HUES64 (cell line): Measurements from ENCODE around the gene CYBC1.
"Not testable (repeated sequence)": the region's sequence is repeated elsewhere in the genome, so short reads cannot be mapped to it uniquely, and the experiment has no call there.

Source experiments
- H3K27ac ChIP-seq: 2 replicates; pipeline ENCODE4 v1.7.0; 2013; ENCODE audit warnings: low read depth, low read length, inconsistent platforms
- H3K27me3 ChIP-seq: 2 replicates; pipeline ENCODE4 v1.6.1; 2013; ENCODE audit warnings: mild to moderate bottlenecking, low read length; ENCODE audit not compliant: insufficient read depth
- H3K36me3 ChIP-seq: 2 replicates; pipeline ENCODE4 v1.6.1; 2013; ENCODE audit warnings: mild to moderate bottlenecking, low read length; ENCODE audit not compliant: insufficient read depth
- H3K4me1 ChIP-seq: 2 replicates; pipeline ENCODE4 v1.6.1; 2013; ENCODE audit warnings: mild to moderate bottlenecking, low read length, moderate library complexity; ENCODE audit not compliant: insufficient read depth
- H3K4me3 ChIP-seq: 2 replicates; pipeline ENCODE4 v1.5.1; 2013; ENCODE audit warnings: mild to moderate bottlenecking, low read length, moderate library complexity
- H3K9ac ChIP-seq: 2 replicates; pipeline ENCODE4 v1.6.1; 2013; ENCODE audit warnings: mild to moderate bottlenecking, low read depth, low read length
- H3K9me3 ChIP-seq: 2 replicates; pipeline ENCODE4 v1.6.1; 2013; ENCODE audit warnings: low read depth, low read length; ENCODE audit not compliant: insufficient read depth
- WGBS: fragments of 150-250, 120-280 bp; methylation state at CpG from one replicate; pipeline ENCODE4 v1.1.7; 2013; ENCODE audit warnings: missing lambda C conversion rate; 5-methylcytosine and 5-hydroxymethylcytosine counted together

Gene CYBC1

GRCh38 chr17:82458179-82458884 lies 7.8 kb upstream of the CYBC1 start, which contains the start of gene NARF:
Gene NARF, plus strand, starts transcription at chr17:82458741. Its CDS starts 63 bp downstream, at chr17:82458804.
- under 1% methylated on average over 85 of the region's 85 CpGs for WGBS
- H3K9ac ChIP-seq = peak within 1 kb of the TSS; percentile 93
- peak within 1 kb of the TSS; percentile 99 for H3K27ac ChIP-seq
- peaks cover 5% of the 10 kb centered on the region; the same call in 1 of the 2 replicates for H3K4me1 ChIP-seq
- peaks cover 30% of the 10 kb centered on the region for H3K36me3 ChIP-seq
- no peaks in the 10 kb centered on the region for H3K27me3 ChIP-seq
- no peaks in the 10 kb centered on the region; the same call in 1 of the 2 replicates for H3K9me3 ChIP-seq
- peak within 1 kb of the TSS; percentile 78 for H3K4me3 ChIP-seq

- Histone ChIP-seq H3K9ac (peak overlapping the region; percentile 93), H3K27ac (peak overlapping the region; percentile 99), H3K4me3 (peak overlapping the region; percentile 78), H3K9me3 (no peaks in the 10 kb centered on the region; the same call in 1 of the 2 replicates), H3K27me3 (no peaks in the 10 kb centered on the region), H3K4me1 (peaks cover 5% of the 10 kb centered on the region; the same call in 1 of the 2 replicates), H3K36me3 (peaks cover 26% of the 10 kb centered on the region)
- WGBS = 6% methylated on average over 8 of the region's 8 CpGs
Observed at GRCh38 chr17:82457929-82458178, 7.3 kb upstream of the CYBC1 start.

GRCh38 chr17:82457073-82457928 lies 6.7 kb upstream of the CYBC1 start:
- Histone ChIP-seq H3K4me3 (peak overlapping the region; percentile 78), H3K4me1 (peaks cover 5% of the 10 kb centered on the region; the same call in 1 of the 2 replicates), H3K36me3 (peaks cover 20% of the 10 kb centered on the region), H3K27ac (peak overlapping the region; percentile 99; the same call in 1 of the 2 replicates), H3K27me3 (no peaks in the 10 kb centered on the region), H3K9ac (no peak overlapping the region), H3K9me3 (no peaks in the 10 kb centered on the region; the same call in 1 of the 2 replicates)
- WGBS = 71% methylated on average over 10 of the region's 10 CpGs

GRCh38 chr17:82453706-82454105 lies 3.2 kb upstream of the CYBC1 start:
- H3K4me3 ChIP-seq, H3K27ac ChIP-seq, H3K36me3 ChIP-seq, H3K9ac ChIP-seq, H3K27me3 ChIP-seq, H3K9me3 ChIP-seq: not testable (repeated sequence)
- H3K4me1 ChIP-seq = peaks cover 11% of the 10 kb centered on the region; the same call in 1 of the 2 replicates
- WGBS = 97% methylated on average over 21 of the region's 21 CpGs

- not testable (repeated sequence) for H3K27ac ChIP-seq, H3K9me3 ChIP-seq, H3K9ac ChIP-seq, H3K4me3 ChIP-seq, H3K36me3 ChIP-seq, H3K27me3 ChIP-seq
- H3K4me1 ChIP-seq = peaks cover 11% of the 10 kb centered on the region; the same call in 1 of the 2 replicates
- 88% methylated on average over 7 of the region's 7 CpGs for WGBS
Observed at GRCh38 chr17:82453151-82453550, 2.6 kb upstream of the CYBC1 start.

- Histone ChIP-seq H3K4me3 (no peak overlapping the region), H3K9ac (no peak overlapping the region), H3K27ac (no peak overlapping the region), H3K9me3 (peaks cover 4% of the 10 kb centered on the region; the same call in 1 of the 2 replicates), H3K27me3 (no peaks in the 10 kb centered on the region), H3K36me3 (no peaks in the 10 kb centered on the region; the same call in 1 of the 2 replicates), H3K4me1 (peaks cover 6% of the 10 kb centered on the region; the same call in 1 of the 2 replicates)
- 90% methylated on average over 3 of the region's 3 CpGs for WGBS
Observed at GRCh38 chr17:82452162-82452561, 1.6 kb upstream of the CYBC1 start.

- H3K9me3 ChIP-seq = peaks cover 4% of the 10 kb centered on the region; the same call in 1 of the 2 replicates
- peak overlapping the region; percentile 53; the same call in 1 of the 2 replicates for H3K27ac ChIP-seq
- no peaks in the 10 kb centered on the region for H3K27me3 ChIP-seq
- H3K4me3 ChIP-seq = peak overlapping the region; percentile 95
- WGBS = 81% methylated on average over 18 of the region's 18 CpGs
- peaks cover 8% of the 10 kb centered on the region; the same call in 1 of the 2 replicates for H3K36me3 ChIP-seq
- H3K4me1 ChIP-seq = peaks cover 6% of the 10 kb centered on the region; the same call in 1 of the 2 replicates
- peak overlapping the region; percentile 95 for H3K9ac ChIP-seq
Observed at GRCh38 chr17:82449883-82450356, 632 bp downstream of the CYBC1 start.

- 91% methylated on average over 30 of the region's 30 CpGs for WGBS
- no peak overlapping the region for H3K27ac ChIP-seq
- peak overlapping the region; percentile 95 for H3K4me3 ChIP-seq
Observed at GRCh38 chr17:82449131-82449882, 1.2 kb downstream of the CYBC1 start.

GRCh38 chr17:82447876-82448275 lies 2.7 kb downstream of the CYBC1 start:
- peaks cover 4% of the 10 kb centered on the region; the same call in 1 of the 2 replicates for H3K9me3 ChIP-seq
- H3K27ac ChIP-seq = no peak overlapping the region
- peaks cover 6% of the 10 kb centered on the region; the same call in 1 of the 2 replicates for H3K4me1 ChIP-seq
- H3K9ac ChIP-seq = no peak overlapping the region
- no peaks in the 10 kb centered on the region for H3K27me3 ChIP-seq
- peaks cover 27% of the 10 kb centered on the region; the same call in 1 of the 2 replicates for H3K36me3 ChIP-seq
- 96% methylated on average over 11 of the region's 11 CpGs for WGBS
- H3K4me3 ChIP-seq = no peak overlapping the region

More at GRCh38 chr17:82449131-82449882, 1.2 kb downstream of the CYBC1 start:
- Histone ChIP-seq H3K9ac (peak overlapping the region; percentile 95; the same call in 1 of the 2 replicates), H3K4me1 (peaks cover 6% of the 10 kb centered on the region; the same call in 1 of the 2 replicates), H3K9me3 (peaks cover 4% of the 10 kb centered on the region; the same call in 1 of the 2 replicates), H3K27me3 (no peaks in the 10 kb centered on the region), H3K36me3 (peaks cover 14% of the 10 kb centered on the region; the same call in 1 of the 2 replicates)

- no peak overlapping the region for H3K9ac ChIP-seq
- WGBS = 96% methylated on average over 12 of the region's 12 CpGs
- H3K27ac ChIP-seq = no peak overlapping the region
- no peaks in the 10 kb centered on the region for H3K9me3 ChIP-seq
- H3K36me3 ChIP-seq = peaks cover 38% of the 10 kb centered on the region; the same call in 1 of the 2 replicates
- peaks cover 6% of the 10 kb centered on the region; the same call in 1 of the 2 replicates for H3K4me1 ChIP-seq
- H3K27me3 ChIP-seq = no peaks in the 10 kb centered on the region
- no peak overlapping the region for H3K4me3 ChIP-seq
Observed at GRCh38 chr17:82446649-82447048, 3.9 kb downstream of the CYBC1 start.
